ENCODE results near the gene B3GALT5. TPM values are rescaled to one million over a fixed set of nuclear protein-coding genes. Genes with fewer than 3 reads are reported as not detected.
"Not testable (repeated sequence)": the region's sequence is repeated elsewhere in the genome, so short reads cannot be mapped to it uniquely, and the experiment has no call there.

B3GALT5 gene
- total RNA-seq, 1 donor from 2014 or later: 7.3 TPM

- peaks cover 1% of the 10 kb centered on the region for H3K27me3 Mint-ChIP-seq (ENCODE audit: unreplicated experiment)
- DNase-seq (ENCODE audit: low spot score): no peak
- no peak overlapping the region for H3K4me3 Mint-ChIP-seq (ENCODE audit: unreplicated experiment)
- peaks cover 4% of the 10 kb centered on the region for H3K4me1 Mint-ChIP-seq (ENCODE audit: unreplicated experiment)
- H3K27ac Mint-ChIP-seq (ENCODE audit: unreplicated experiment): no peak overlapping the region
- TF ChIP-seq CTCF (IDR thresholded peaks at IDR 0.05; ENCODE audit: unreplicated experiment): no peak
- no peaks in the 10 kb centered on the region for H3K36me3 Mint-ChIP-seq (ENCODE audit: low read depth, unreplicated experiment)
- peaks cover 5% of the 10 kb centered on the region for H3K9me3 Mint-ChIP-seq (ENCODE audit: unreplicated experiment)
Observed at GRCh38 chr21:39685236-39685635, 72.5 kb downstream of the B3GALT5 start.

GRCh38 chr21:39685991-39686390 is 73.3 kb downstream of the B3GALT5 start:
- DNase-seq (ENCODE audit: low spot score): no peak
- Mint-ChIP-seq H3K27me3 (ENCODE audit: unreplicated experiment) (peaks cover 1% of the 10 kb centered on the region), H3K4me1 (ENCODE audit: unreplicated experiment) (peaks cover 4% of the 10 kb centered on the region), H3K27ac (ENCODE audit: unreplicated experiment) (no peak overlapping the region), H3K4me3 (ENCODE audit: unreplicated experiment) (no peak overlapping the region), H3K9me3 (ENCODE audit: unreplicated experiment) (peaks cover 5% of the 10 kb centered on the region), H3K36me3 (ENCODE audit: low read depth, unreplicated experiment) (no peaks in the 10 kb centered on the region)
- no peak for TF ChIP-seq CTCF (IDR thresholded peaks at IDR 0.05; ENCODE audit: unreplicated experiment)

- H3K27ac Mint-ChIP-seq (ENCODE audit: unreplicated experiment): no peak overlapping the region
- no peak for DNase-seq (ENCODE audit: low spot score)
- TF ChIP-seq CTCF (IDR thresholded peaks at IDR 0.05; ENCODE audit: unreplicated experiment): no peak
- peaks cover 4% of the 10 kb centered on the region for H3K4me1 Mint-ChIP-seq (ENCODE audit: unreplicated experiment)
- no peak overlapping the region for H3K4me3 Mint-ChIP-seq (ENCODE audit: unreplicated experiment)
- H3K9me3 Mint-ChIP-seq (ENCODE audit: unreplicated experiment): peaks cover 2% of the 10 kb centered on the region
- H3K27me3 Mint-ChIP-seq (ENCODE audit: unreplicated experiment): peaks cover 1% of the 10 kb centered on the region
- H3K36me3 Mint-ChIP-seq (ENCODE audit: low read depth, unreplicated experiment): no peaks in the 10 kb centered on the region
Observed at GRCh38 chr21:39686646-39687468, 74.1 kb downstream of the B3GALT5 start.

GRCh38 chr21:39688010-39688409 is 75.3 kb downstream of the B3GALT5 start:
- no peak for TF ChIP-seq CTCF (IDR thresholded peaks at IDR 0.05; ENCODE audit: unreplicated experiment)
- Mint-ChIP-seq H3K27me3 (ENCODE audit: unreplicated experiment) (peaks cover 1% of the 10 kb centered on the region), H3K9me3 (ENCODE audit: unreplicated experiment) (no peaks in the 10 kb centered on the region), H3K4me3 (ENCODE audit: unreplicated experiment) (no peak overlapping the region), H3K27ac (ENCODE audit: unreplicated experiment) (no peak overlapping the region), H3K4me1 (ENCODE audit: unreplicated experiment) (peaks cover 4% of the 10 kb centered on the region), H3K36me3 (ENCODE audit: low read depth, unreplicated experiment) (no peaks in the 10 kb centered on the region)
- no peak for DNase-seq (ENCODE audit: low spot score)

- not testable (repeated sequence) for H3K27ac Mint-ChIP-seq (ENCODE audit: unreplicated experiment); H3K36me3 Mint-ChIP-seq (ENCODE audit: low read depth, unreplicated experiment); H3K27me3 Mint-ChIP-seq (ENCODE audit: unreplicated experiment); H3K9me3 Mint-ChIP-seq (ENCODE audit: unreplicated experiment); H3K4me3 Mint-ChIP-seq (ENCODE audit: unreplicated experiment); H3K4me1 Mint-ChIP-seq (ENCODE audit: unreplicated experiment); DNase-seq (ENCODE audit: low spot score)
Observed at GRCh38 chr21:39689860-39690259, 77.1 kb downstream of the B3GALT5 start.

Measured in endothelial cell (in vitro differentiated cells).